A549 treated with DMSO at 1 μM for 4 hours (cell line): Measurements from ENCODE around the gene ZNF236. TPM values are rescaled to one million over a fixed set of nuclear protein-coding genes. Genes with fewer than 3 reads are reported as not detected.

Source experiments
- total RNA-seq: library from RNA; stranded (reverse); fragments of 200-300 nt; extraction: Qiagen RNA extraction; gene quantifications from 5 replicates; pipeline ENCODE4 v1.2.3, GENCODE V29; 2022; ENCODE audit warnings: low read depth

Gene ZNF236
- 2.5 to 3.8 TPM (median 3.2 TPM) in 5 replicates for total RNA-seq

GRCh38 chr18:76822506-76823160, at the start of gene ZNF236:
Gene ZNF236, plus strand, starts transcription at chr18:76822557. Its CDS starts 51 bp downstream, at chr18:76822608.

